Fibroblast of pulmonary artery (primary cell): Measurements from ENCODE around the gene FASN.

Source experiments
- DNase-seq: peaks from one replicate; pipeline ENCODE4 v3.0.0-alpha.2; 2010; ENCODE audit warnings: low read depth
- H3K4me3 ChIP-seq: replicated peaks from 2 replicates; pipeline ENCODE4 v1.5.1; 2011; ENCODE audit warnings: low read depth, mild to moderate bottlenecking, control low read depth, low read length, moderate library complexity
- TF ChIP-seq, protein P1 (sequence below): IDR thresholded peaks from 2 replicates; pipeline ENCODE4 v1.5.1; 2011; ENCODE audit warnings: mild to moderate bottlenecking, control low read depth, low read length, inconsistent platforms; ENCODE audit errors: missing control alignments

FASN gene

DNA sequence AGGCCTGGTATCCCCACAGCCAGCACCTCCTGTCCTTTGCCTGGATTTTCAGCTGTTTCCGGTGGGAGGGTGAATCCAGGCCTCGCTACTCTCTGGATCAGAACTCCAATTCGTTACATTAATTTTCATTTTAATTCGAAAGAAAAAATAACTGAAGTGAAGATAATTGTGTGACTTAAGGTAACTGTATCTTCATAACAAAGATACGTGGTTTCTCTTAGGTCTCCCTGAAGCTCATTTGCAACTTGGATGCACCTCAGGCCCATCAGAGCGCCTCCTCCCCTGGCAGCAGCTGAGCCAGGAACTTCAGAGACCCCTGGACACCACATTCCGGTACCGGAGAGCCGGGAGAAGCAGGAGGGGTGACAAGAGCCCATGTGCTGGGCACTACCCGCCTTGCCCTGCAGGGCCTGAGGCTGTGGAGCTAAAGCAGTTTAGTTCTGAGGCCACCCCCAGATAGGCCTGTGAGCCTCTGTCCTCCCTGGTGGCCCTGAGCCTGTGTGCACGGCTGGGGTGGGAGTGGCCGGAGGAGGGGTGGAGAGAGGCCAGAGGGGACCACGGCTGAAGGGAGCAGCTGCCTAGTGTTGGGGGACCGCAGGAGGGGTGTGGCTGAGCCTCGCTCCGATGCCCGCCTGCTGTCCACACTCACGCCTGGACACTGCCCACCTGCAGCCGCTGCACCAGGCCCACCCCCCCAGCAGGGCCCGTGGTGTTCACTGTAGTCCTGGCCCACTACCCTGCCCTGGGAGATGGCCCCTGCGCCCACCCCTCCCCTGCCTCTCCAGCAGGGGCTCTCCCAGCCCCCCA is 21.0 kb downstream of the FASN start:
- TF ChIP-seq, protein P1, sequence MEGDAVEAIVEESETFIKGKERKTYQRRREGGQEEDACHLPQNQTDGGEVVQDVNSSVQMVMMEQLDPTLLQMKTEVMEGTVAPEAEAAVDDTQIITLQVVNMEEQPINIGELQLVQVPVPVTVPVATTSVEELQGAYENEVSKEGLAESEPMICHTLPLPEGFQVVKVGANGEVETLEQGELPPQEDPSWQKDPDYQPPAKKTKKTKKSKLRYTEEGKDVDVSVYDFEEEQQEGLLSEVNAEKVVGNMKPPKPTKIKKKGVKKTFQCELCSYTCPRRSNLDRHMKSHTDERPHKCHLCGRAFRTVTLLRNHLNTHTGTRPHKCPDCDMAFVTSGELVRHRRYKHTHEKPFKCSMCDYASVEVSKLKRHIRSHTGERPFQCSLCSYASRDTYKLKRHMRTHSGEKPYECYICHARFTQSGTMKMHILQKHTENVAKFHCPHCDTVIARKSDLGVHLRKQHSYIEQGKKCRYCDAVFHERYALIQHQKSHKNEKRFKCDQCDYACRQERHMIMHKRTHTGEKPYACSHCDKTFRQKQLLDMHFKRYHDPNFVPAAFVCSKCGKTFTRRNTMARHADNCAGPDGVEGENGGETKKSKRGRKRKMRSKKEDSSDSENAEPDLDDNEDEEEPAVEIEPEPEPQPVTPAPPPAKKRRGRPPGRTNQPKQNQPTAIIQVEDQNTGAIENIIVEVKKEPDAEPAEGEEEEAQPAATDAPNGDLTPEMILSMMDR, result no peak
- no peak overlapping the region for H3K4me3 ChIP-seq
- DNase-seq, result no peak

- no peak overlapping the region for H3K4me3 ChIP-seq
- DNase-seq, result no peak
- TF ChIP-seq, protein P1, result no peak
These were observed 21.8 kb downstream of the FASN start for GRCh38 chr17:82076018-82076784.

DNA sequence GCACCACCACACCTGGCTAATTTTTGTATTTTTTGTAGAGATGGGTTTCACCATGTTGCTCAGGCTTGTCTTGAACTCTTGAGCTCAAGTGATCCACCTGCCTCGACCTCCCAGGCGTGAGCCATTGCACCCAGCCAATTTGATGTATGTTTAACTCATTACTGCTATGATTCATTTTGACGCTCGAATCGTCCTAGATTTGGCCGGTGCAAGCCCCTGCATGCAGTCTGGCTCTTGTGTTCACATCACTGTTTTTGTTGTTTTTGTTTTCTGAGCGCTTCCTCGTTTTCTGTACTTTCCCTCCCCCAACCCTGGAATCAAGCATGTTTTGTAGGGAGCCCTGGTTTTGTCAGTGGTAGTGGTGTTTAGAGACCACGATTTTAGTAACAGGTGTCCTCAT is 24.6 kb downstream of the FASN start:
- TF ChIP-seq, protein P1, result no peak
- H3K4me3 ChIP-seq, result no peak overlapping the region
- no peak for DNase-seq

DNA sequence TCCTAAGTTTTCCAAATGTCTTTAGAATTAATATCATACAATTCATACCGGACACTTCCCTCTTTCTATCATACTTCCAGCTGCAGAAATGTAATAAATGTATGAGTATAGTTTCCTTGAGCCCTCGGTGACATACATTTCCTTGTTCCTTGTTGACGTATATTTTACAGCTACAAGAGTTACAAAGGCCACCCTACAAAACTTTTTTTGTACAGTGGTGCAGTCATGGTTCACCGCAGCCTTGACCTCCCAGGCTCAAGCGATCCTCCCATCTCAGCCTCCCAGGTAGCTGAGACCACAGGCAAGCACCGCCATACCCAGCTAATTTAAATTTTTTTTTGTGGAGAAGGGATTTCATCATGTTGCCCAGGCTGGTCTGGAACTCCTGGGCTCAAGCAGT is 25.2 kb downstream of the FASN start:
- TF ChIP-seq, protein P1, result no peak
- DNase-seq, result no peak
- no peak overlapping the region for H3K4me3 ChIP-seq

DNA sequence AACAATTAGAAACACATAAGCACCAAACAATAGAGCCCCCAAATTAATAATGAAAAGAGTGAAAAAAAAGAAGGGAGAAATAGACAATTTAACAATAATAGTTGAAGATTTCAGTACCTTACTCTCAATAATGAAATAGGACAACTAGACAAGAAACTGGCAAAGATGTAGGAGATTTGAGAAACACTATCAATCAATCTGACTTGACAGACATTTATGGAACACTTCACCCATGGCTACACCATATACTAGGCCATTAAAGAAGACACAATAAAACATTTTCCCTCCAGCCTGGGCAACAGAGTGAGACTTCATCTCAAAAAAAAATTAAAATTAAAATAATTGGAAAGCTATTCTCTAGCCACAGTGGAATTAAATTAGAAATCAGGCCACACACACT is 27.4 kb downstream of the FASN start:
- TF ChIP-seq, protein P1, result no peak
- no peak for DNase-seq
- H3K4me3 ChIP-seq, result no peak overlapping the region

DNA sequence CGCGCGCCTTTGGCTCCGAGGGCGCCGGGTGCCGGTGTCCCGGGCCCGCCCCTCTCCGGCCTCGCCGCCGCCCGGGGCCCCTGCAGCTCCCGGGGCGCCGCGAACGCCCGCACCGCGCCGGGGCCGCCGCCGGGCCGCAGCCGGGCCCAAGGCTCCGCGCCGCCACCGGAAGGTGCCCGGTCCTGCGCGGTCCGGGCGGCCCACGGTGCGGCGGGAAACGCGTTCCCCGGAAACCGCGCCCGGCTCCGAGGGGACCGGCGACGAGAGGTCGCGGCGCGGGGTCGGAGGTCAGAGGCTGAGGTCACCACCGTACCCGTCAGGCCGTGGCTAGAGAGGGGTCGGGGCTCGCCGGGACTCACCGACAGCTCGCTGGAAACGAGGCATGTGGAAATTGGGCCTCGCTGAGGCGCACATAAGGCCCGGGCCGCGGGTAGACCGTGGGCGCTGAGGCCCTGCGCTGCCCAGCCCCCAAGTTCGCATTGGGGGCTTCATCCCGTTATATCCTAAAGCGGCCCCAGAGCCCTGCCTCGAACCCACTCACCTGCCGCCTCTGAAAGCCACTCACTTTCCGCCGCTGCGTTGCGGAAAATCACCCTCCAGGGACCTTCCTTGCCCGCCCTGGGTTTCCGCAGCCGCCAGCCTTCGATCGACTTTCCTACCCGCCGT is 32.3 kb downstream of the FASN start, which contains the start of gene DUS1L:
DUS1L (minus strand) TSS at position 167 of the 666 bp plus-strand sequence. CDS start 745 bp downstream, outside the sequence.
- TF ChIP-seq, protein P1, result no peak
- peak; percentile 58 for DNase-seq
- peak within 1 kb of the TSS; percentile 73 for H3K4me3 ChIP-seq
